Measurements from ENCODE around the gene MBD6.

DNA sequence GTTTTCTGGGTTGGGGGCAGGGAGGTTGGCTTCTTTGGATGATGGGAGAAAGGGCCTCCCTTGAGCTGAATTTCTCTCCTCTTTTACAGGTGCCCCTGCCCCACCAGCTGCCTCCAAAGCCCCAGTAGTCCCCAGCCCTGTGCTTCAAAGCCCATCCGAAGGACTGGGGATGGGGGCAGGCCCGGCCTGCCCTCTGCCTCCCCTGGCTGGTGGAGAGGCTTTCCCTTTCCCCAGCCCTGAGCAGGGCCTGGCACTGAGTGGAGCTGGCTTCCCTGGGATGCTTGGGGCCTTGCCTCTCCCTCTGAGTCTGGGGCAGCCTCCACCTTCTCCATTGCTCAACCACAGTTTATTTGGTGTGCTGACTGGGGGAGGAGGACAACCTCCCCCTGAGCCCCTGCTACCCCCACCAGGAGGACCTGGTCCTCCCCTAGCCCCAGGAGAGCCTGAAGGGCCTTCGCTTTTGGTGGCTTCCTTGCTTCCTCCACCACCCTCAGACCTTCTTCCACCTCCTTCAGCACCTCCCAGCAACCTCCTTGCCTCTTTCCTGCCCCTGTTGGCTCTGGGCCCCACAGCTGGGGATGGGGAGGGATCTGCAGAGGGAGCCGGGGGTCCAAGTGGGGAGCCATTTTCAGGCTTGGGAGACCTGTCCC, 4.0 kb downstream of the MBD6 start:
- no peak for TF ChIP-seq POLR2A (IDR thresholded peaks at IDR 0.05)
- TF ChIP-seq, protein P1, sequence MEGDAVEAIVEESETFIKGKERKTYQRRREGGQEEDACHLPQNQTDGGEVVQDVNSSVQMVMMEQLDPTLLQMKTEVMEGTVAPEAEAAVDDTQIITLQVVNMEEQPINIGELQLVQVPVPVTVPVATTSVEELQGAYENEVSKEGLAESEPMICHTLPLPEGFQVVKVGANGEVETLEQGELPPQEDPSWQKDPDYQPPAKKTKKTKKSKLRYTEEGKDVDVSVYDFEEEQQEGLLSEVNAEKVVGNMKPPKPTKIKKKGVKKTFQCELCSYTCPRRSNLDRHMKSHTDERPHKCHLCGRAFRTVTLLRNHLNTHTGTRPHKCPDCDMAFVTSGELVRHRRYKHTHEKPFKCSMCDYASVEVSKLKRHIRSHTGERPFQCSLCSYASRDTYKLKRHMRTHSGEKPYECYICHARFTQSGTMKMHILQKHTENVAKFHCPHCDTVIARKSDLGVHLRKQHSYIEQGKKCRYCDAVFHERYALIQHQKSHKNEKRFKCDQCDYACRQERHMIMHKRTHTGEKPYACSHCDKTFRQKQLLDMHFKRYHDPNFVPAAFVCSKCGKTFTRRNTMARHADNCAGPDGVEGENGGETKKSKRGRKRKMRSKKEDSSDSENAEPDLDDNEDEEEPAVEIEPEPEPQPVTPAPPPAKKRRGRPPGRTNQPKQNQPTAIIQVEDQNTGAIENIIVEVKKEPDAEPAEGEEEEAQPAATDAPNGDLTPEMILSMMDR (IDR thresholded peaks at IDR 0.05): no peak
- TF ChIP-seq POLR2AphosphoS5 (IDR thresholded peaks at IDR 0.05): no peak
